ENCODE results near the gene MAML2.

Gene MAML2
- 47.8 to 96.5 reads per million in 2 donors for total RNA-seq

- peak; percentile 82 for DNase-seq
These were observed at the start of gene MAML2 for GRCh38 chr11:96342961-96343711. MAML2 (minus strand) TSS chr11:96343195; CDS start chr11:96341895, 1,300 bp downstream.

GRCh38 chr11:96391698-96392307 is 48.8 kb upstream of the MAML2 start:
- DNase-seq = no peak

GRCh38 chr11:96390488-96390792 is 47.4 kb upstream of the MAML2 start:
- DNase-seq = no peak

- DNase-seq = peak; percentile 99
These were observed 46.9 kb upstream of the MAML2 start, which contains the start of the genes CCDC82 and JRKL for GRCh38 chr11:96389720-96390487. CCDC82 (minus strand) TSS chr11:96389912; CDS start chr11:96384747, 5,165 bp downstream. JRKL (plus strand) TSS chr11:96390013; CDS start chr11:96390650, 637 bp downstream.

GRCh38 chr11:96388891-96389719 is 46.1 kb upstream of the MAML2 start:
- no peak for DNase-seq

- DNase-seq = no peak
These were observed 42.2 kb upstream of the MAML2 start for GRCh38 chr11:96385187-96385586.

- no peak for DNase-seq
These were observed 41.2 kb upstream of the MAML2 start for GRCh38 chr11:96384156-96384555.

- no peak for DNase-seq
These were observed 33.8 kb upstream of the MAML2 start for GRCh38 chr11:96376796-96377195.

- no peak for DNase-seq
These were observed 30.8 kb upstream of the MAML2 start for GRCh38 chr11:96373826-96374225.

- no peak for DNase-seq
These were observed 24.3 kb upstream of the MAML2 start for GRCh38 chr11:96367342-96367741.

GRCh38 chr11:96366024-96366423 is 23.0 kb upstream of the MAML2 start:
- no peak for DNase-seq

- no peak for DNase-seq
These were observed 22.5 kb upstream of the MAML2 start for GRCh38 chr11:96365493-96365892.

GRCh38 chr11:96361778-96362177 is 18.8 kb upstream of the MAML2 start:
- no peak for DNase-seq

- no peak for DNase-seq
These were observed 15.3 kb upstream of the MAML2 start for GRCh38 chr11:96358321-96358720.

GRCh38 chr11:96357794-96358193 is 14.8 kb upstream of the MAML2 start:
- DNase-seq = no peak

GRCh38 chr11:96356848-96357247 is 13.9 kb upstream of the MAML2 start:
- no peak for DNase-seq

- no peak for DNase-seq
These were observed 708 bp downstream of the MAML2 start for GRCh38 chr11:96342014-96342960.

- DNase-seq = peak; percentile 59
These were observed 1.6 kb downstream of the MAML2 start for GRCh38 chr11:96341211-96342013.

GRCh38 chr11:96340555-96340885 is 2.5 kb downstream of the MAML2 start:
- DNase-seq = no peak

GRCh38 chr11:96339706-96340554 is 3.1 kb downstream of the MAML2 start:
- no peak for DNase-seq
